Measurements from ENCODE around the gene ENPP5.
"Not testable (repeated sequence)": the region's sequence is repeated elsewhere in the genome, so short reads cannot be mapped to it uniquely, and the experiment has no call there.

The ENPP5 gene

DNA sequence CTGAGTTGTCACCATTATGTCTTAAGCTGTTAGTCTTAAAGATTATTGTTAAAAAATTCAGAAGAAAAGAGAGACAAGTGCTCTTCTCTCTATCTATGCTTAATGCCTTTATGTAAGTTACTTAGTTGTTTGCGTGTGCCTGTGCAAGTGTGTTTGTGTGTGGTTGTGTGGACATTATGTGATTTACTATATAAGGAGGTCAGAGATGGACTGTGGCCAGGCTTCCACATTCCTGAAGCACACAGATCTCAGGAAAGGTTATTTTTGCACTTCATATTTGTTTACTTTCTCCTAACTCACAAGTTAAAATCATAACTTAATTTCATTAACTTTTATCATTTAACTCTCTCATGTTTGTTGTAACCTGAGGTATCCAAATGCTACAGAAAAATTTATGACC, 26.5 kb downstream of the ENPP5 start:
- Mint-ChIP-seq H3K36me3 (ENCODE audit: low read depth) (no peaks in the 10 kb centered on the region), H3K9me3 (no peaks in the 10 kb centered on the region), H3K27ac (no peak overlapping the region), H3K4me3 (no peak overlapping the region), H3K27me3 (ENCODE audit: low read depth) (no peaks in the 10 kb centered on the region), H3K4me1 (peaks cover 7% of the 10 kb centered on the region)
- TF ChIP-seq CTCF (IDR thresholded peaks at IDR 0.05; ENCODE audit: unreplicated experiment in 3 of 3) = no peak

DNA sequence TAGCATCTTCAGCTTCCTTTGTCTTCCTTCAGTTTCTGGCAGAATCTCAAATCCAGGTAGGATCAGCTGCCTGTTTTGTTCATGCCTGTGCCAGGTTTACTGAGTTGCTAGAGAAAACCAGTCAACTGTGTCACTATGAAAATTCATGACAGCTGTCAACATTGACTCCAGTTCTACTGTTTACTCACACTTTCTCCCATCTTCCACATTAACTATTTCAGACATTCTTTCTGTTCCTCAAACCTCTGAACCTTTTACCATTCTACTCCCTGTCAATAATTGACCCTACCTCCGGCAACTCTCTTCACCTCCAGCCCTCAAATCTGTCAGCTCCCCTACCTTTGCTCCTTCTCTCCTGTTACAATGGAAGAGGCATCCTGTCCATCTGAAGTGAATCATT, 32.5 kb downstream of the ENPP5 start:
- Mint-ChIP-seq H3K27me3 (ENCODE audit: low read depth) (no peaks in the 10 kb centered on the region), H3K27ac (peak overlapping the region; percentile 1 to 54 (median 7)), H3K9me3 (no peaks in the 10 kb centered on the region), H3K4me1 (peaks cover 26% of the 10 kb centered on the region), H3K36me3 (ENCODE audit: low read depth) (no peaks in the 10 kb centered on the region), H3K4me3 (no peak overlapping the region)
- TF ChIP-seq CTCF (IDR thresholded peaks at IDR 0.05; ENCODE audit: unreplicated experiment in 3 of 3) = no peak

GRCh38 chr6:46137387-46137786, 33.4 kb downstream of the ENPP5 start:
- peaks cover under 1% of the 10 kb centered on the region for H3K9me3 Mint-ChIP-seq
- H3K27me3 Mint-ChIP-seq (ENCODE audit: low read depth) = no peaks in the 10 kb centered on the region
- H3K4me1 Mint-ChIP-seq = peaks cover 26% of the 10 kb centered on the region
- no peak overlapping the region for H3K4me3 Mint-ChIP-seq
- TF ChIP-seq CTCF (IDR thresholded peaks at IDR 0.05; ENCODE audit: unreplicated experiment in 3 of 3) = no peak
- H3K36me3 Mint-ChIP-seq (ENCODE audit: low read depth) = no peaks in the 10 kb centered on the region
- H3K27ac Mint-ChIP-seq = peak overlapping the region; percentile 43 to 86 (median 52)

- H3K27ac Mint-ChIP-seq = peak overlapping the region; percentile 43 to 86 (median 52)
- TF ChIP-seq CTCF (IDR thresholded peaks at IDR 0.05; ENCODE audit: unreplicated experiment in 3 of 3) = no peak
- peaks cover 26% of the 10 kb centered on the region for H3K4me1 Mint-ChIP-seq
- H3K36me3 Mint-ChIP-seq (ENCODE audit: low read depth) = no peaks in the 10 kb centered on the region
- no peaks in the 10 kb centered on the region for H3K27me3 Mint-ChIP-seq (ENCODE audit: low read depth)
- peak overlapping the region in 1 of 3 experiments; percentile 4 for H3K4me3 Mint-ChIP-seq
- H3K9me3 Mint-ChIP-seq = peaks cover 2% of the 10 kb centered on the region
These were observed 33.9 kb downstream of the ENPP5 start for GRCh38 chr6:46136831-46137230.

- Mint-ChIP-seq H3K4me3 (no peak overlapping the region), H3K4me1 (peaks cover 26% of the 10 kb centered on the region), H3K27ac (no peak overlapping the region), H3K9me3 (peaks cover 5% of the 10 kb centered on the region), H3K36me3 (ENCODE audit: low read depth) (no peaks in the 10 kb centered on the region), H3K27me3 (ENCODE audit: low read depth) (peaks cover 1% of the 10 kb centered on the region)
- no peak for TF ChIP-seq CTCF (IDR thresholded peaks at IDR 0.05; ENCODE audit: unreplicated experiment in 3 of 3)
These were observed 35.6 kb downstream of the ENPP5 start for GRCh38 chr6:46135176-46135575.

GRCh38 chr6:46134216-46134615, 36.6 kb downstream of the ENPP5 start:
- TF ChIP-seq CTCF (IDR thresholded peaks at IDR 0.05; ENCODE audit: unreplicated experiment in 3 of 3) = no peak
- Mint-ChIP-seq H3K9me3 (peaks cover 5% of the 10 kb centered on the region), H3K27ac (no peak overlapping the region), H3K4me3 (no peak overlapping the region), H3K27me3 (ENCODE audit: low read depth) (peaks cover 11% of the 10 kb centered on the region), H3K36me3 (ENCODE audit: low read depth) (no peaks in the 10 kb centered on the region), H3K4me1 (peaks cover 32% of the 10 kb centered on the region)

DNA sequence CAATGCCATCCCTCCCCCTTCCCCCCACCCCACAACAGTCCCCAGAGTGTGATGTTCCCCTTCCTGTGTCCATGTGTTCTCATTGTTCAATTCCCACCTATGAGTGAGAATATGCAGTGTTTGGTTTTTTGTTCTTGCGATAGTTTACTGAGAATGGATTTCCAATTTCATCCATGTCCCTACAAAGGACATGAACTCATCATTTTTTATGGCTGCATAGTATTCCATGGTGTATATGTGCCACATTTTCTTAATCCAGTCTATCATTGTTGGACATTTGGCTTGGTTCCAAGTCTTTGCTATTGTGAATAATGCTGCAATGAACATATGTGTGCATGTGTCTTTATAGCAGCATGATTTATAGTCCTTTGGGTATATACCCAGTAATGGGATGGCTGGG, 39.5 kb downstream of the ENPP5 start:
- not testable (repeated sequence) for H3K27ac Mint-ChIP-seq; H3K4me1 Mint-ChIP-seq; H3K9me3 Mint-ChIP-seq; H3K36me3 Mint-ChIP-seq (ENCODE audit: low read depth)
- Mint-ChIP-seq H3K27me3 (ENCODE audit: low read depth) (peaks cover 25% of the 10 kb centered on the region), H3K4me3 (peak overlapping the region in 1 of 3 experiments; percentile 43)
